ENCODE data around the gene YPEL4.
"Not testable (repeated sequence)": the region's sequence is repeated elsewhere in the genome, so short reads cannot be mapped to it uniquely, and the experiment has no call there.

YPEL4 gene

GRCh38 chr11:57649826-57650738 lies at the start of gene YPEL4:
Gene YPEL4 (minus strand): TSS chr11:57649912. CDS start chr11:57647107, 2,805 bp downstream.
- Histone ChIP-seq H3K27ac (peak within 1 kb of the TSS in 11 of 21 experiments; percentile 2 to 63 (median 43)), H3K4me3 (peak within 1 kb of the TSS; percentile 15 to 46 (median 29))

- H3K4me3 ChIP-seq, result no peak overlapping the region
- no peak overlapping the region for H3K27ac ChIP-seq
Measured at GRCh38 chr11:57698843-57699365, 49.2 kb upstream of the YPEL4 start.

- H3K4me3 ChIP-seq, H3K27ac ChIP-seq: not testable (repeated sequence)
Measured at GRCh38 chr11:57690474-57690873, 40.8 kb upstream of the YPEL4 start.

- H3K4me3 ChIP-seq, result no peak overlapping the region
- H3K27ac ChIP-seq, result peak overlapping the region in 18 of 21 experiments; percentile 11 to 85 (median 63)
Measured at GRCh38 chr11:57681168-57681567, 31.5 kb upstream of the YPEL4 start.

- Histone ChIP-seq H3K4me3 (no peak overlapping the region), H3K27ac (peak overlapping the region in 19 of 21 experiments; percentile 37 to 85 (median 72))
Measured at GRCh38 chr11:57680552-57680874, 30.8 kb upstream of the YPEL4 start.

GRCh38 chr11:57679396-57679795 lies 29.7 kb upstream of the YPEL4 start:
- Histone ChIP-seq H3K27ac (peak overlapping the region in 19 of 21 experiments; percentile 37 to 85 (median 72)), H3K4me3 (no peak overlapping the region)

GRCh38 chr11:57675176-57675941 lies 25.6 kb upstream of the YPEL4 start:
- Histone ChIP-seq H3K4me3 (no peak overlapping the region), H3K27ac (peak overlapping the region in 19 of 21 experiments; percentile 4 to 75 (median 39))

GRCh38 chr11:57674251-57674650 lies 24.5 kb upstream of the YPEL4 start:
- H3K27ac ChIP-seq, result peak overlapping the region in 14 of 21 experiments; percentile 20 to 75 (median 55)
- H3K4me3 ChIP-seq, result no peak overlapping the region

- peak overlapping the region; percentile 89 to 100 (median 99) for H3K27ac ChIP-seq
- H3K4me3 ChIP-seq, result peak overlapping the region; percentile 81 to 94 (median 88)
Measured at GRCh38 chr11:57668434-57668782, 18.7 kb upstream of the YPEL4 start.

- Histone ChIP-seq H3K4me3 (peak within 1 kb of the TSS; percentile 81 to 94 (median 88)), H3K27ac (peak within 1 kb of the TSS; percentile 90 to 100 (median 99))
Measured at GRCh38 chr11:57667736-57668433, 18.2 kb upstream of the YPEL4 start, which contains the start of gene ZDHHC5. Gene ZDHHC5 (plus strand): TSS chr11:57668114. CDS start chr11:57673091, 4,977 bp downstream.

GRCh38 chr11:57667117-57667735 lies 17.5 kb upstream of the YPEL4 start:
- Histone ChIP-seq H3K27ac (peak overlapping the region; percentile 90 to 100 (median 99)), H3K4me3 (peak overlapping the region; percentile 81 to 94 (median 88))

- Histone ChIP-seq H3K27ac (no peak overlapping the region), H3K4me3 (no peak overlapping the region)
Measured at GRCh38 chr11:57663975-57664374, 14.3 kb upstream of the YPEL4 start.

GRCh38 chr11:57662893-57663292 lies 13.2 kb upstream of the YPEL4 start:
- no peak overlapping the region for H3K27ac ChIP-seq

GRCh38 chr11:57659669-57660068 lies 10.0 kb upstream of the YPEL4 start:
- no peak overlapping the region for H3K27ac ChIP-seq
- no peak overlapping the region for H3K4me3 ChIP-seq

More at GRCh38 chr11:57662893-57663292, 13.2 kb upstream of the YPEL4 start:
- no peak overlapping the region for H3K4me3 ChIP-seq

- Histone ChIP-seq H3K27ac (peak overlapping the region in 19 of 21 experiments; percentile 3 to 92 (median 85)), H3K4me3 (peak overlapping the region; percentile 52 to 76 (median 63))
Measured at GRCh38 chr11:57658023-57658361, 8.3 kb upstream of the YPEL4 start.

- H3K4me3 ChIP-seq, result peak within 1 kb of the TSS; percentile 52 to 76 (median 63)
- peak within 1 kb of the TSS; percentile 59 to 92 (median 86) for H3K27ac ChIP-seq
Measured at GRCh38 chr11:57657194-57658022, 7.7 kb upstream of the YPEL4 start, which contains the start of gene CLP1. Gene CLP1 (plus strand): TSS chr11:57657762. CDS start chr11:57659477, 1,715 bp downstream.

- H3K27ac ChIP-seq, result peak overlapping the region; percentile 59 to 92 (median 86)
- H3K4me3 ChIP-seq, result peak overlapping the region; percentile 31 to 76 (median 63)
Measured at GRCh38 chr11:57656885-57657193, 7.1 kb upstream of the YPEL4 start.

GRCh38 chr11:57653163-57653562 lies 3.5 kb upstream of the YPEL4 start:
- peak overlapping the region in 2 of 21 experiments; percentile 41 to 64 for H3K27ac ChIP-seq
- no peak overlapping the region for H3K4me3 ChIP-seq
